ENCODE measurements around the gene KCNIP1.

DNA sequence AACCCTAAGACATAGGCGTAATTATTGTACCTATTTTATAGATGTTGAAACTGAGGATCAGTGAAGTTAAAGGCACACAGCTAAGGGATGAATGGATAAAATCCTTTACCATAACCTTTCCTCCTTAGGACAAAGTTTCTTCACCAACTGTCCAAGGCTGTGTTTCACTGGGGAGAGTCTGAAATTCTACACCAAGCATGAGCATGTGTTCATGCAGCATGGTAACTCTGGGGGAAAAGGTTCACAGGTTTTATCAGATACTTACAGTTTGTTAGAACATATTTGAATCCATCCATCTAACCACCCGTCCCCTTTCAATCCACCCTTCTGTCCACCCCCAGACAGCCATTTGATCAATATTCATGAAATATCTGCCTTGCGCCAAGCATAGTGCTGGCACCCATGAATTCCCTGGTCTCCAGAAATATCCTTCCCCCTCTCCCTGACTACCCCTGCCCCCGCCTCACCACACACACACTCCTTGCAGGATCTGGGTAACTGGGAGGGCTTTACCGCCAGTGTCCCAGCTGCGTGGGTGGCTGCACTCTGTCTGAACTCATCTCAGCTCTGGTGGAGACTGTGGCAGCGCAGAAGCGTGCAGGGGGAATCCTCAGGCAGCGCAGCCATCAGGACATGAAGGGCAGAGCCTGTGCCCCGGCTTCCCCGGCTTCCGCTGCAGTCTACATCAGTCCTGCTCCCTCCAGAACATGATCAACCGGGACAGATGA, 6.3 kb upstream of the KCNIP1 start:
- TF ChIP-seq CTCF (IDR thresholded peaks at IDR 0.05; ENCODE audit: low read length), result no peak
- no peak for TF ChIP-seq EZH2 (IDR thresholded peaks at IDR 0.05; ENCODE audit: borderline replicate concordance, low read length)
